ENCODE measurements around the gene MED16. TPM values are rescaled to one million over a fixed set of nuclear protein-coding genes. Genes with fewer than 3 reads are reported as not detected.

The MED16 gene
- total RNA-seq, 1 experiment from 2014 or later = 83.1 TPM

- no peak overlapping the region for H4K91ac ChIP-seq (ENCODE audit: insufficient read length, low read depth, low read length)
- H3K79me1 ChIP-seq (ENCODE audit: insufficient read depth, low read depth, low read length, poor library complexity, severe bottlenecking) = no peaks in the 10 kb centered on the region
- no peak overlapping the region for H3T11ph ChIP-seq (ENCODE audit: low read length)
- no peaks in the 10 kb centered on the region for H3K23me2 ChIP-seq (ENCODE audit: insufficient read length, low read depth, low read length, poor library complexity, severe bottlenecking)
- Mint-ChIP-seq H3K36me3 (ENCODE audit: insufficient read depth in 1 of 3, low read depth in 3 of 3) (peaks cover 2 to 23% (median 22%) of the 10 kb centered on the region in 3 experiments; a peak in 5 of 7 replicates), H3K27ac (peak overlapping the region in 2 of 3 experiments; percentile 16 to 88; a peak in 1 of 7 replicates), H3K27me3 (ENCODE audit: low read depth) (no peaks in the 10 kb centered on the region; the same call in 1 of the 2 replicates), H3K4me1 (peaks cover 2 to 25% of the 10 kb centered on the region in 2 experiments; a peak in 3 of 4 replicates), H3K9me3 (no peaks in the 10 kb centered on the region), H3K4me3 (peak overlapping the region in 1 of 2 experiments; percentile 49; a peak in 2 of 5 replicates)
- H2BK5ac ChIP-seq (ENCODE audit: insufficient read length, low read length) = no peak overlapping the region
- H3K79me2 ChIP-seq (ENCODE audit: insufficient read depth, low read length) = no peaks in the 10 kb centered on the region; the same call in 1 of the 2 replicates
- H3K9ac ChIP-seq (ENCODE audit: extremely low read depth, insufficient read length, low read length) = no peak overlapping the region
- no peak for TF ChIP-seq CTCF (conservative IDR thresholded peaks at IDR 0.05)
- H2BK15ac ChIP-seq (ENCODE audit: low read depth, low read length) = no peak overlapping the region
- H3K4me2 ChIP-seq (ENCODE audit: insufficient read depth, insufficient read length, low read length) = no peak overlapping the region
- no peak overlapping the region for H3K23ac ChIP-seq (ENCODE audit: insufficient read length, low read depth, low read length)
- H3K9me3 ChIP-seq (ENCODE audit: control insufficient read depth, low read depth, low read length) = no peaks in the 10 kb centered on the region
- H2AFZ ChIP-seq (ENCODE audit: low read length) = no peak overlapping the region
- H2BK12ac ChIP-seq (ENCODE audit: insufficient read length, low read depth, low read length) = no peak overlapping the region
- H4K8ac ChIP-seq (replicated peaks; ENCODE audit: insufficient read length, low read depth, low read length) = no peak overlapping the region
- H3K4ac ChIP-seq (ENCODE audit: low read depth, low read length) = no peak overlapping the region
- H3K27ac ChIP-seq (ENCODE audit: insufficient read length, low read depth, low read length) = no peak overlapping the region
- H3K14ac ChIP-seq (ENCODE audit: insufficient read depth, low read length) = no peak overlapping the region
- no peak for DNase-seq
- H3K18ac ChIP-seq (ENCODE audit: insufficient read length, low read depth, low read length) = no peak overlapping the region
- no peak overlapping the region for H2BK120ac ChIP-seq (ENCODE audit: low read depth, low read length, poor library complexity, severe bottlenecking)
- no peaks in the 10 kb centered on the region for H3K27me3 ChIP-seq (ENCODE audit: insufficient read depth, low read length)
- H3K56ac ChIP-seq (ENCODE audit: insufficient read length, low read depth, low read length) = no peak overlapping the region
- H3K4me1 ChIP-seq (ENCODE audit: insufficient read depth, low read length) = no peaks in the 10 kb centered on the region; the same call in 1 of the 2 replicates
- no CpG with 5 or more reads among the region's 20 CpGs for WGBS (ENCODE audit: extremely low coverage, insufficient read length, low lambda C conversion rate)
- H2AK5ac ChIP-seq (ENCODE audit: insufficient read length, low read length) = no peak overlapping the region
- no peak overlapping the region for H4K5ac ChIP-seq (ENCODE audit: insufficient read length, low read depth, low read length)
- H4K20me1 ChIP-seq (ENCODE audit: control insufficient read depth, insufficient read depth, insufficient read length) = no peaks in the 10 kb centered on the region
- no peak overlapping the region for H2BK20ac ChIP-seq (ENCODE audit: low read depth, low read length, poor library complexity, severe bottlenecking)
Measured at GRCh38 chr19:898663-899062, 5.7 kb upstream of the MED16 start.

Measured in H9 (cell line).